H1 (cell line): ENCODE data around the gene ENPEP. TPM values are rescaled to one million over a fixed set of nuclear protein-coding genes. Genes with fewer than 3 reads are reported as not detected.

Experiments
- EZH2 ChIP-seq: fragments of 200-600 bp; sonication (generic); IDR thresholded peaks from 2 replicates; pipeline ENCODE4 v1.7.1; 2012; ENCODE audit warnings: low read depth, mild to moderate bottlenecking, moderate library complexity, low read length, inconsistent platforms; ENCODE audit not compliant: severe bottlenecking
- polyA plus RNA-seq, 7 experiments: library from polyadenylated mRNA; depleted of rRNA in 3 of 7; stranded (reverse) in 5 of 7; unstranded in 2 of 7; fragments of >200 nt in 5 of 7; fragments of 200-250 nt in 2 of 7; gene quantifications; 1 replicate in 5 of 7; 2 replicates in 1 of 7; 4 replicates in 1 of 7; pipeline versions ENCODE4 v1.2.1 to v1.2.3, GENCODE V29; 2011 to 2013; ENCODE audit warnings: missing spikeins in 2 of 7, mixed read lengths in 2 of 7
- total RNA-seq: library from RNA; stranded (reverse); fragmentation: NEBNext Ultra II Directional; extraction: Animal tissue kit (Norgen Biotek cat#: 25700); gene quantifications from 2 replicates; pipeline ENCODE4 v1.2.1, GENCODE V29; 2021
- TF ChIP-seq, protein P1 (sequence below), 3 experiments: IDR thresholded peaks; 1 replicate in 2 of 3; 2 replicates in 1 of 3; pipeline versions ENCODE4 v1.5.1 to v1.6.1; 2011; ENCODE audit warnings: low read length in 3 of 3, mild to moderate bottlenecking in 3 of 3, inconsistent platforms in 2 of 3, low read depth in 1 of 3, moderate library complexity in 1 of 3; ENCODE audit not compliant: insufficient read depth in 1 of 3; ENCODE audit errors: control extremely low read depth in 1 of 3

The ENPEP gene
- total and polyA plus RNA-seq, 2 of the 8 experiments (the other 6 are each of a cell fraction or from before 2014, with no cell fraction given): 0.09 to 0.61 TPM

- no peak for TF ChIP-seq EZH2
- TF ChIP-seq, protein P1, sequence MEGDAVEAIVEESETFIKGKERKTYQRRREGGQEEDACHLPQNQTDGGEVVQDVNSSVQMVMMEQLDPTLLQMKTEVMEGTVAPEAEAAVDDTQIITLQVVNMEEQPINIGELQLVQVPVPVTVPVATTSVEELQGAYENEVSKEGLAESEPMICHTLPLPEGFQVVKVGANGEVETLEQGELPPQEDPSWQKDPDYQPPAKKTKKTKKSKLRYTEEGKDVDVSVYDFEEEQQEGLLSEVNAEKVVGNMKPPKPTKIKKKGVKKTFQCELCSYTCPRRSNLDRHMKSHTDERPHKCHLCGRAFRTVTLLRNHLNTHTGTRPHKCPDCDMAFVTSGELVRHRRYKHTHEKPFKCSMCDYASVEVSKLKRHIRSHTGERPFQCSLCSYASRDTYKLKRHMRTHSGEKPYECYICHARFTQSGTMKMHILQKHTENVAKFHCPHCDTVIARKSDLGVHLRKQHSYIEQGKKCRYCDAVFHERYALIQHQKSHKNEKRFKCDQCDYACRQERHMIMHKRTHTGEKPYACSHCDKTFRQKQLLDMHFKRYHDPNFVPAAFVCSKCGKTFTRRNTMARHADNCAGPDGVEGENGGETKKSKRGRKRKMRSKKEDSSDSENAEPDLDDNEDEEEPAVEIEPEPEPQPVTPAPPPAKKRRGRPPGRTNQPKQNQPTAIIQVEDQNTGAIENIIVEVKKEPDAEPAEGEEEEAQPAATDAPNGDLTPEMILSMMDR (IDR thresholded peaks at IDR 0.05; ENCODE audit: control extremely low read depth in 1 of 3, insufficient read depth in 1 of 3, low read depth in 1 of 3, low read length in 3 of 3): peak in 2 of 3 experiments; percentile 47 to 56; a peak in 2 of 4 replicates
Measured at GRCh38 chr4:110510955-110511544, 35.1 kb downstream of the ENPEP start (continued).
